GF-D8 (cell line): Measurements from ENCODE around the gene NOL3.

Experiments used
- DNase-seq: peaks from one replicate; lab custom pipeline; 2025; lab: John Stamatoyannopoulos, UW

NOL3 gene

DNA sequence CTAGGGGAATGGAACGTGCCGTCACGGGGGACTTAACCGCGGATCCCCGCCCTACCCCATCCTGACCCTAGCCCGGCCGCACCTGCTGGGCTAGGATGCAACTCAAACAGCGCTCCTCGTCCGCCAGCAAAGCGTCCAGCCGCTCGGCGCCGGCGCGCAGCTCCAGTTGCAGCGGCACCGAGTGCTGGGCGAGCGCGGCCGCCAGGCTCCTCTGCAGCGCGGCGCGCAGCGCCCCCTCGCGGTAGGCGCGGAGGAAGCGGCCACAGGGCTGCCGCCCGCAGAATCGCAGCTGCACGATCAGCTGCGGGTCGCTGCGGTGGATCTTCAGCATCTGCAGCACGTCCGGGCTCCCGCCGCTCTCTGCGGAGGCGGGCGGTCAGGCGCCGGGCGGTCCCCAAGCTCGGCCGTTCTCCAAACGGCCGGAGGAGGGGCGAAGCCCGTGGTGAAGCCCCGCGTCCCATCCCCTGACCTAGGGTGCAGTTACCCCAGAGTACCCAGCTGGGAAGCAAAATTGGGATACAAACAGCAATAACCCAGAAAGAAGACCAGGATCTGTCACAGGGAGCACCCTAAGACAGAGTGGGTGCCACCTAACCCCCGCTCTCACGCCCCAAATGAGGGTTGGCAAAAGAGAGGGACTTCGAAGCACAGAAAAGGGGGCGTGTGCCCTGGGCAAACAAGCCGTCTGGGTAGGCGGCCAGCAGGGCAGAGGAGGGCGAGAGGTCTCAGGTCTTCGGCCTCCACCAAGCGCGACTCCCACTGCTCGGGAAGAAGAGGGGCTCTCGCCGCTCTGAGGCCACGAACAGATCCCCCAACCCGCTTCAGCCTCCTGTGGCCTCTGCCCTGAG lies 14.8 kb upstream of the NOL3 start:
- no peak for DNase-seq

DNA sequence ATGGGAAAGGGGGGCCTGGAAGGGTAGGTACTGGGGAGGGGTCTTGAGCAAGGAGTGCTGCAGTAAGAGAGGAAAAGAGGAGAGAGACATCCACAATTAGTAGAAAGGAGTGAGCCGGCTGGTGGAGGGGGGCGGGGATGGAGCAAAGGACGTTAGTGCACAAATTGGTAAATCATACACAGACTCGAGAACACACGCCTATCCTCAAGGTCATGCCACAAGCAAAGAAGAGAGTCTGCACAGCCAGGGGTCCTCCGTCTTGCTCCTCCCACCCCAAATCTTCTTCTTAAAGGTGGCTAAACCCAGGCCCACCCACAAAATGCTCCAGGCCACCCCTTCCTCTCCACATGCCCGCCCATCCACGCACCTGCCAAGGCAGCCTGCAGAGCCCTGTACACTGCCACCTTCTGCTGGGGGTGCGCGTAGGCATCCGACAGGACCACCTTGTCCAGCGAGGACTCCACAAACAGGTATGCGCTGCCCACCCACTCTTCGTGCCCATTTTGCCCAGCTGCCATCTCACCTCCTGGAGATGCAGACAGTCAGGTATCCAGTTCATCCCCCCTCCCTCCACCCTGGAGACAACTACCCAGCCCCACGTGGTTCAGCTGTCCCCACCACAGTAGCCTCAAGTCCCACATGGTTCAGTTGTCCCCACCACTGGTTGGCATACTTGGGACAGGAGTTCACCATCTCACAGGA lies 14.0 kb upstream of the NOL3 start:
- no peak for DNase-seq

DNA sequence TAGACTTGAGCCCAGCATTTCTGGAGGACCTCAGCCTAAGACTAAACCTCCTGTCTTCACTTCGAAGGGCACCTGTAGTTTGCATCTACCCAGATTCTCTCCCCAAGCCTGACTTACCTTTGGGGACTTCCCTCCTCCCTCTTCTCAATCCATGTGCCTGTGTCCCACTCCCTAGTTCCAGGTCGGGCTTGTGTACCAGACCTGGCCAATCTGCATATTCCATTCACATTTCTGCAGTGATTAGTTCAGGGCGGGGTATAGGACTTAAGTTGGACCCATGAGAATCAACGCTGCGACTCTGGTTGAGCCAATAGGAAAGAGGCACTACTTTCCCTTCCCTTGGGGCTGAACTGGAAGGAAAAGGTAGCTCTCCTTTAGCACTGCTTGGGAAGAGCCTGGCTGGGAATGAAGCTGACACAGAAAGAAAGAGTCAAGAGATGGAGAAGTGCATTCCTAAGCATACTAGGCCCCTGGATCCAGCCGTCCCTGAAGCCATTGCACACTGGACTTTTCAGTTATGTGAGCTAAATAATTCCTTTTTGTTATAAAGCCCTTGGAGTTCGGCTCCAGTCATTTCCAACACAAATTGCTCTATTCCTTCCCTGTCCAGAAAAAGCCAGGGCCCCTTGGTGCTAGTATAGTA lies 13.1 kb upstream of the NOL3 start:
- no peak for DNase-seq

DNA sequence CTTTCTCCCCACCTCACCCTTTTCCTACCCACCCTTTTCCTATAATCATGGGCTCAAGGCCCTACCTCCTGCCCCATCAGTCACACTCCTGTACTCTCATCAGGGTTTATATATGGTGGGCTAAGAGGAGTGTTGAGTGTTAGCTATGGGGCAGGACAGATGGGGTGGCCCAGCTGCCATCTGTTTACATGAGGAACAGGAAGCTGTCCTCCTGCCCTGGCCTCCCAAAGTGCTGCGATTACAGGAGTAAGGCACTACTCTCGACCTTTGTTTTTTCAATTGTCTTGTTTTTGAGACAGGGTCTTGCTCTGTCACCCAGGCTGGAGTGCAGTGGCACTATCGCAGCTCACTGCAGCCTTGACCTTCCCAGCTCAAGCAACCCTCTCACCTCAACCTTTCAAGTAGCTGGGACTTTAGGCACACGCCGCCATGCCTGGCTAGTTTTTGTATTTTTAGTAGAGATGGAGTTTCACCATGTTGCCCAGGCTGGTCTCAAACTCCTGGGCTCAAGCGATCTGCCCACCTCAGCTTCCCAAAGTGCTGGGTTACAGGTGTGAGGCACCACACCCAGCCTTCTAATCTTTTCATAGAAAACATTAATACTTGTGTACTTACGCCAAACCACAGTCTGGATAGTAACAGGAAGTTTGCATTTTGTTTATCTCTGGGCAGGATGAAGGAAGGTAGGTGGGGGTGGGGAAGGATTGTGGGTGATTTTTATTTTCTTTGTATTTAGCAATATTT lies 12.3 kb upstream of the NOL3 start:
- DNase-seq, result no peak

DNA sequence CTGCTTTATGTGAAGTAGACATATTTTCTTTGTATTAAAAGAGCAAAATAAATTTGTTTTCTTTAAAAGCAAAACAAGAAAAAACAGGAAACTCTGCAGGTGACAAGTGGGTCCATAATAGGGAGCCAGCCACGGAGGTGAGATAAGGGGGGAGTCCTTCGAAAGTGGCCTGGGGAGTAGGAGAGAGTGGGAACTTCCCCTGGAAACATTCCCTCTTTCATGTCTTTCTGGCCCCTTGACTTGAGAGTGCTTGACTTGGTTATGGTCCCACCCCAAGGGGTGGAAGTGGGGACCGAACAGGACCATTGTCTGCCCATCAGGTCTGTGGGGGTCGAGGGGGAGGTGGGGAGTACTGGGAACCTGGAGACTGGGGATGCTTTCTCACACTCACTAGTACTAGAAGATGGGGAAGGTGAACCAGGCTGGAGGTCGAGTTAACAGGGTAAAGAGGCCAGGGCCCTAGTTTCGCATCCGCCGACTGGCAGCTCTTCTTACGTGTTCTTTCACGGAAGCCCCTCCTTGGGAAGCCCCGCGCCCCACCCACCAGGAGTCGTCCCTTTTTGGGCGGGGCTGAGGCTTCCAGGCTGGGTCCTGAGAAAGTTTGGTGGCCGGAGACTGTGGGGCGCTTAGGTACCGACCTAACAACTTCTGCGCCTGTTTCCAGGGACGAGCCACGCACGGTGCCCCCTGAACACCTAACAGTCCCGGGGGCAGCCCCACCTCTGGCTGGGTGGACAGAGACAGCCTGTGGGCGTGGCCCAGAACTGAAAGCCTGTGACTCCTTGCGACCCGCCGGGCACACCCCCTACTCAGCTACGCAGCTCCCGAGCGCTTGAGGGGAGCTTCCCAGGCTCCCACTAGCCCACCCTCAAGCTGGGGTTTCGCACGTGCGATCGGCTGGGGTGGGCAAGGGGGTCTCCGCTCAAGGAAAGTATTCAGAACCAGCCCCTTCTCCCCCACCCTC lies 11.4 kb upstream of the NOL3 start:
- no peak for DNase-seq

DNA sequence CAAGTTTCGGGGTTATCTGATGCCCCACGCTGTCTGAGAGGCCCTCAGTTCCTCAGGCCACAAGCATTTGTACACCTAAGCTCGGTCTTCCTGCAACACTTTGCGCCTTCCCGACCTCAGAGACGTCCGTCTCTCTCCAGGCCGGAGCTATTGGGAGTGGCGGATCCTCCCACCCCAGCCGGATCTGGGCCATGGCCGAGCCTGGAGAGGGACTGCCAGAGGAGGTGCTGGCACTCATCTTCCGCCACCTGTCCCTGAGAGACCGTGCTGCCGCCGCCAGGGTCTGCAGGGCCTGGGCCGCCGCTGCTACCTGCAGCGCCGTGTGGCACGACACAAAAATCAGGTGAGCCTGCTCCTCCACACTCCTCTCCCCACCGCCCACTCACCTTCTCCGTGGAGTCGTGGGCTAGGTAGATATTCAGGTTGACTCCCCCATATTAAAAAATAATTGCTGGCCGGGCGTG lies 8.7 kb upstream of the NOL3 start:
- DNase-seq, result no peak

DNA sequence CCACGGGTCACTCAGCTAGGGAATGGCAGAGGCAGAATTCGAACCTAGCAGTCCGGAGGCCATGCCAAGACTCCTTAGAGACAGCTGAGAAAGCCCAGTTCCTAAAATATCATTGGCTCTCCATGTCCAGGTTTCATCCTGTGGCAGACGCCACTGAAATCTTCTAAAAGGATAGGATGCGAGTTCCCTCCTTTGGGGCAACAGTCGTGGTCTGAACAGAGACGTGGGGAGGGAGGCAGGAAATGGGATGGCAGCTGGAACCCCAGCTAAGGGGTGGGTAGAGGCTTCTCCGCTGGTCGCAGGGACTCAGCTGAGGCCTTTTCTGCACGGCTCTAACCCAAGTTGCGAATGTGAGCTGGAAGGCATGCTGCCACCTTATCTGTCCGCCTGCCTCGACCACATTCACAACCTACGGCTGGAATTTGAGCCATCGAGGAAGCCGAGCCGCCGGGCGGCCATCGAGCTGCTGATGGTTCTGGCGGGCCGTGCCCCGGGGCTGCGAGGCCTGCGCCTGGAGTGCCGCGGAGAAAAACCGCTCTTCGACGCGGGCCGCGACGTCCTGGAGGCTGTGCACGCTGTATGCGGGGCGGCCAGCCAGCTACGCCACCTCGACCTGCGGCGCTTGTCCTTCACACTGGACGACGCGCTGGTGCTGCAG lies 7.7 kb upstream of the NOL3 start:
- DNase-seq, result no peak

DNA sequence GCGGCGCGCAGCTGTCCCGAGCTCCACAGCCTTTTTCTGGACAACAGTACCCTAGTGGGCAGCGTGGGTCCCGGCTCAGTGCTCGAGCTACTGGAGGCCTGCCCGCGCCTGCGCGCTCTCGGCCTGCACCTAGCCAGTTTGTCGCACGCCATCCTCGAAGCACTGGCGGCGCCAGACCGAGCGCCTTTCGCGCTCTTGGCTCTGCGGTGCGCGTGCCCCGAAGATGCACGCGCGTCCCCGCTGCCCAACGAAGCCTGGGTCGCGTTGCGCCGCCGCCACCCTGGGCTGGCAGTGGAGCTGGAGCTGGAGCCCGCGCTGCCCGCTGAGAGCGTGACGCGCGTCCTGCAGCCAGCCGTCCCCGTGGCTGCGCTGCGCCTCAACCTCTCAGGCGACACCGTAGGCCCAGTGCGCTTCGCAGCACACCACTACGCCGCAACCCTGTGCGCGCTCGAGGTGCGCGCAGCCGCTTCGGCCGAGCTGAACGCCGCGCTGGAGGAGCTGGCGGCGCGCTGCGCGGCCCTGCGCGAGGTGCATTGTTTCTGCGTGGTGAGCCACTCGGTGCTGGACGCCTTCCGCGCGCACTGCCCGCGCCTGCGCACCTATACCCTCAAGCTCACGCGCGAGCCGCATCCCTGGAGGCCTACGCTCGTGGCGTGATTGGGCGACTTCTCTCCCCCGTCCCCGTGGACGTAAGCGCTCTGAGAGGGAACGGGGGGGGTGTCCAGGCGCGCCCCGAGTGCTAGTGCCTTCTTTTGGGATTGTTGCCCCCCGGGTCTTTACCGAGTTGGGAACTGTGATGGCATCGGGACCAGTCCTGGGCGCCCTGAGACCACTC lies 7.0 kb upstream of the NOL3 start:
- DNase-seq, result no peak

DNA sequence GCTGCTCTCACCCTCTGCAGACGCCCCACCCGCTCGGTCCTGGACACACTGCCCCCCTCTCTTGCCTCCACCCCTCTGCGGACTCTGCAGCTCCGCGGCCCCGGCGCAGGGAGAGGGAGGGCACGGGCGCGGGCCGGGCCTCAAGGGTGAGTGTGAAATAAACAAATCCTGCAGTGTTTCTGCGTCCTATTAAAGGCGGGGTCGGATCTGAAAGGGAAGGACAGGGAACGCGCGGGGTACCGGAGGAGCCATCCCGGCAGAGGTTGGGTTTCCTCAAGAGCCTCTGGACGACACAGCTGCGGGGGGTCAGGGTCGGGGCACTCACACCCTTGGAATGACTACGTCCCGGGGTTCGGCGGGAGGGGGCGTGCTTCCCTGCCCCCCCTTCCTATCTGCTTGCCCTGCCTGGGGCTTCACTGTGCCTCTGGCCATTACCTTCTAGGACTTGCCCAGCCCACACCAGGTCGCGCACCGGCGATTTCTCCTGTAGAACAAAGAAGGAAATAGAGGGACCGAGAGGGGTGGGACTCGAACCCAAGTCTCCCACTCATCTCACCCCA lies 6.3 kb upstream of the NOL3 start:
- DNase-seq, result no peak

DNA sequence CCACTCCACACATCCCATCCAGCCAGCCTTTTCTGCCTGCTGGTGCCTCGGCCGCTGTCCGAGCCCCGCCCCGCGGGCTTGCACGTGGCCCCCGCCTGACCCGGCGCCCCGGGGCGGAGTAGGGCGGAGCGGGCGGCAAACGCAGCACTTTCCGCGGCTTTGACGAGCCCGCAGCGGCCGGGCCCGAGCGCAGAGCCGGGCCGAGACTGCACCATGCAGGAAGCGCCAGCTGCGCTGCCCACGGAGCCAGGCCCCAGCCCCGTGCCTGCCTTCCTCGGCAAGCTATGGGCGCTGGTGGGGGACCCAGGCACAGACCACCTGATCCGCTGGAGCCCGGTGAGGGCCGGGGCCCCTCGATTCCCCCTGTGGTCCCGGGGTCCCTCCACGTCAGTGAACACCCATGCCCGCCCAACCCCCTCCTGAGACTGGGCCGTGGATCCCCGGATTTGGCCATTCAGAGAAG lies 5.7 kb upstream of the NOL3 start, which contains the start of gene HSF4:
Gene HSF4 (plus strand): TSS at position 147 of the 463 bp plus-strand sequence. CDS start 67 bp downstream, at position 214.
- no peak for DNase-seq

DNA sequence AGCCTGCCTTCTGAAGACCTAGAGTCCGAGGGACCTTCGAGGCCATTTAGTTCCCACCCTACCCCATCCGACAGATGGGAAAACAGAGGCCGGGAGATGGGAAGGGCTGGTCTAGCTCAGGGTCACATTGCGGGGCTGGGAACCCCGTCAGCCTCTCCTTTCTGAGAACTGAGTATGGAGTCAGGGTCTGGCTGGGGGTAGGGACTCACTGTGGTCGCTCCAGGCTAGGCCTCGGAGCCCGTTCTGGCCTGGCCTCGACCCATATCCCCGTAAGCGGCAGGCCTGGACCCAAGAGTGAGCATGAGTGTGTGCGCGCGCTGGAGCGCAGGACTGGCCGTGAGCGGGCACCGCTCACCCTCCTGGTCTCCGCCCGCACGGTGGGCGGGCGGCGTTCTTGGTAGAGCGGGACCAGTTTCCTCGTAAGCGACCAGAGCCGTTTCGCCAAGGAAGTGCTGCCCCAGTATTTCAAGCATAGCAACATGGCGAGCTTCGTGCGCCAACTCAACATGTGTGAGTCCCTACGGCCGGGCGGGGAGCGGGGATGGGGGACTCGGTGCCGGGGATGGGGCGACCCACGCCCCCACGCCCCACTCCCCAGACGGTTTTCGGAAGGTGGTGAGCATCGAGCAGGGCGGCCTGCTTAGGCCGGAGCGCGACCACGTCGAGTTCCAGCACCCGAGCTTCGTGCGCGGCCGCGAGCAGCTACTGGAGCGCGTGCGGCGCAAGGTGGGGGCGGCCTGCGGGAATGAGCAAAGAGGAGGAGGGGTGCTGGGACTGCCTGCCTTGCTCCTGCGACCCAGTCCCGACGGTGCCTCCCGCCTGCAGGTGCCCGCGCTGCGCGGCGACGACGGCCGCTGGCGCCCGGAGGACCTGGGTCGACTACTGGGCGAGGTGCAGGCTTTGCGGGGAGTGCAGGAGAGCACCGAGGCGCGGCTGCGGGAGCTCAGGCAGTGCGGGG lies 4.9 kb upstream of the NOL3 start:
- DNase-seq, result no peak

DNA sequence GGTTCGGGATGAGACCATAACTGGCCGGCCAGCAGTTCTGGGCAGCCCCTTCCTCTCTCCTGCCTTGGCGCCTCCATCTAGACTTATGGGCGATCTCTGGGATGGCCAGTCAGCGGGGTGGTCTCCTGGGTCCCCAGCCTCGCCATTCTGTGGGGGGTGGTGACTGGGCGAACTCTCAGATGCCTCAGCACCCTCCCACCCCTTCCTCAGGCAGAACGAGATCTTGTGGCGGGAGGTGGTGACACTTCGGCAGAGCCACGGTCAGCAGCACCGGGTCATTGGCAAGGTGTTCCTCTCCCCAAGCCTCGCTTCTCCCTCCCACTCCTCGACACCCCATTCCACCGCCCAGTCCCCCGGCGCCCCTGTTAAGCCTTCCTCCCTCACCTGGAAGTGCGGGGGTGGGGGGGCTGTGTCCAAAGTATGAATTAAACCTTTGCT lies 4.2 kb upstream of the NOL3 start:
- DNase-seq, result no peak

DNA sequence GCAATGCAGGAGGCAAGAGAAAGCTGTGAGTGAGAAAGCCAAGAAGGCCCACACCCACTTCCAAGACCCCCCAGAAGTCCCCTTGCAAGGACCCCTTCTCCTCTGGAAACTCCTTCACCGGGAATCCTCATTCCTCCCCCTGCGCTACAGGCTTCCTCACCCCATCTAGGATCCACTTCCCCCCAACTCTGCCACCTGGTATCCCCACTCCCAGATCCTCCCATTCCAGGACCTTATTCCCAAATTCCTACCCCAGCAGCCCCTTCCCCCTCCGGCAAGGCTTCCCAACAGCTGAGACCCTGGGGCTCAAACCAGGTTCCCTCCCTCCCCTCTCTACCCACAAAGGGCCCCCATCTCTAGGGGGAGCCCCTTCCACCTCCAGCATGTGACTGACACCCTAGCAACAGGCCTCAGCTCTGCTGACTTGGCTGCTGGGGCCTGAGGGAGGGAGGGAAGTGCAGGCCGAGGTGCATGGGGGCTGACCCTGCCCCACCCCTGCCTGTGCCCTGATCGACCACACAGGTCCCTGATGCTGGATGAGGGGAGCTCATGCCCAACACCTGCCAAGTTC lies 3.7 kb upstream of the NOL3 start:
- no peak for DNase-seq

DNA sequence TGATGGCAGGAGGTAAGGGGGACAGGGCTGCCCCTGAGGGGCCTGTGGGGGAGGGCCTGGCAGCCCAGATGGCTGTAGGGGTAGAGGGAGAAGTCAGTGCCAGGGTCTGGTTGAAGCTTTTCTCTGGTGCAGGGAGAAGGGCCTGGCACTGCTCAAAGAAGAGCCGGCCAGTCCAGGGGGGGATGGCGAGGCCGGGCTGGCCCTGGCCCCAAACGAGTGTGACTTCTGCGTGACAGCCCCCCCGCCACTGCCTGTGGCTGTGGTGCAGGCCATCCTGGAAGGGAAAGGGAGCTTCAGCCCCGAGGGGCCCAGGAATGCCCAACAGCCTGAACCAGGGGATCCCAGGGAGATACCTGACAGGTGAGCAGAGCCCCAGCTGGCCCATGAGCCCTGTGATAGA lies 2.8 kb upstream of the NOL3 start:
- no peak for DNase-seq

DNA sequence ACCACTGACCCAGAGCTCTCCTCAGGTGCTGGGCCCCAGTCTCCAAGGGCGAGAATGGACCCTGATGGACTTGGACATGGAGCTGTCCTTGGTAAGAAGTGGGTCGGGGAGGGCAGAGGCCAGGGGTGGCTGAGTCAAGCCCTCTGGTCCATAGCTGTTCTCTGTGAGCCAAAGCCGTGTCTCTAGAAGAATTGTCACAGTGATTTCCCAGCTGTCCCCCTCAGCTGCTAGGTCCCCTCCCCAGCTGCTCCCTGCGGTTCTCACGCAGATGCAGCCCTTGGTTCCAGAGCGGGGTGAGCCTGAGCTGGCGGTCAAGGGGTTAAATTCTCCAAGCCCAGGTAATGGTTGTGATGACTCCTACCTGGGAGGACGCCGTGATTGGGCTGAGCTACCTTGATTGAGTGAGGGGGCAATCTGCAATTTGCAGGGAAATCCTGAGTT lies 1.3 kb upstream of the NOL3 start:
- no peak for DNase-seq

DNA sequence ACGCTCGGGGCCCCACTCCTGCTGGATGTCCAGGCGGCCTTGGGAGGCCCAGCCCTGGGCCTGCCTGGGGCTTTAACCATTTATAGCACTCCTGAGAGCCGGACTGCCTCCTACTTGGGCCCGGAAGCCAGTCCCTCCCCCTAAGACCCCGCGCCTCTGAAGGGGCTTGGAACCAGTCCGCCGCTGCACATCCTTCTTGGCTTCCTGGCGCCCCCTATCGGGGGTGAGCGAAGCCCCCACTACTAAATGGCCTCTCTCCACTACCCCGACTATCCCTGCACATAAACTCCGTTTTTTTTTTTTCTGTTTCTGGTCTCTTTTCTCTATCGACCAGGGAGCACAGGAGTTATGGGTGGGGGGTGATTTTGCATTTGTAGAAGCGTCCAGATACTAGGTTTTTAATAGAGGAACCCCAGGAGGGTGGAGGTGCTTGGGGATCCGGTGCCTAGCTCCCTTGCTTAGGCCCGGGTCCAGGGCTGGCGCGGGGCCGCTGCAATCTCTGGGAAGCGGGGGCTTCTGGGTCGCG lies 633 bp upstream of the NOL3 start:
- no peak for DNase-seq
